ENCODE results near the gene SF3A2. TPM values are rescaled to one million over a fixed set of nuclear protein-coding genes. Genes with fewer than 3 reads are reported as not detected.

Gene SF3A2
- total RNA-seq, 1 donor from 2014 or later = 37.6 TPM

GRCh38 chr19:2289714-2290435 lies 53.3 kb downstream of the SF3A2 start:
- peaks cover 10 to 29% (median 28%) of the 10 kb centered on the region in 3 donors for H3K4me1 ChIP-seq (ENCODE audit: control insufficient read depth in 3 of 3, insufficient read depth in 3 of 3, low read length in 3 of 3)
- H3K9me3 ChIP-seq (ENCODE audit: control insufficient read depth in 3 of 3, low read length in 3 of 3) = no peaks in the 10 kb centered on the region
- peaks cover 49 to 71% (median 68%) of the 10 kb centered on the region in 3 donors for H3K27me3 ChIP-seq (ENCODE audit: control insufficient read depth in 3 of 3, insufficient read depth in 3 of 3, low read length in 3 of 3)
- H3K36me3 ChIP-seq (ENCODE audit: control insufficient read depth in 3 of 3, insufficient read depth in 3 of 3, low read length in 3 of 3) = no peaks in the 10 kb centered on the region
- H3K27ac ChIP-seq (ENCODE audit: low read depth, low read length) = no peak overlapping the region
- peak overlapping the region in 1 of 3 donors; percentile 33 for H3K9ac ChIP-seq (ENCODE audit: low read depth in 1 of 3, low read length in 3 of 3)
- H3K4me3 ChIP-seq (ENCODE audit: low read length in 3 of 3) = peak overlapping the region in 2 of 3 donors; percentile 35 to 46

- H3K9me3 ChIP-seq (ENCODE audit: control insufficient read depth in 3 of 3, low read length in 3 of 3) = no peaks in the 10 kb centered on the region
- peaks cover 14 to 35% (median 32%) of the 10 kb centered on the region in 3 donors for H3K4me1 ChIP-seq (ENCODE audit: control insufficient read depth in 3 of 3, insufficient read depth in 3 of 3, low read length in 3 of 3)
- no peak overlapping the region for H3K27ac ChIP-seq (ENCODE audit: low read depth, low read length)
- H3K36me3 ChIP-seq (ENCODE audit: control insufficient read depth in 3 of 3, insufficient read depth in 3 of 3, low read length in 3 of 3) = no peaks in the 10 kb centered on the region
- peaks cover 49 to 72% (median 69%) of the 10 kb centered on the region in 3 donors for H3K27me3 ChIP-seq (ENCODE audit: control insufficient read depth in 3 of 3, insufficient read depth in 3 of 3, low read length in 3 of 3)
- peak overlapping the region in 2 of 3 donors; percentile 35 to 46 for H3K4me3 ChIP-seq (ENCODE audit: low read length in 3 of 3)
- no peak overlapping the region for H3K9ac ChIP-seq (ENCODE audit: low read depth in 1 of 3, low read length in 3 of 3)
Measured at GRCh38 chr19:2290441-2291184, 54.0 kb downstream of the SF3A2 start.

GRCh38 chr19:2291185-2291751 lies 54.6 kb downstream of the SF3A2 start:
- no peak overlapping the region for H3K27ac ChIP-seq (ENCODE audit: low read depth, low read length)
- peaks cover 14 to 40% (median 32%) of the 10 kb centered on the region in 3 donors for H3K4me1 ChIP-seq (ENCODE audit: control insufficient read depth in 3 of 3, insufficient read depth in 3 of 3, low read length in 3 of 3)

GRCh38 chr19:2294687-2295335 lies 58.2 kb downstream of the SF3A2 start:
- H3K4me1 ChIP-seq (ENCODE audit: control insufficient read depth in 3 of 3, insufficient read depth in 3 of 3, low read length in 3 of 3) = peaks cover 14 to 35% (median 30%) of the 10 kb centered on the region in 3 donors
- H3K36me3 ChIP-seq (ENCODE audit: control insufficient read depth in 3 of 3, insufficient read depth in 3 of 3, low read length in 3 of 3) = no peaks in the 10 kb centered on the region
- peak overlapping the region in 2 of 3 donors; percentile 52 to 63 for H3K4me3 ChIP-seq (ENCODE audit: low read length in 3 of 3)
- H3K27me3 ChIP-seq (ENCODE audit: control insufficient read depth in 3 of 3, insufficient read depth in 3 of 3, low read length in 3 of 3) = peaks cover 26 to 37% (median 36%) of the 10 kb centered on the region in 3 donors
- H3K27ac ChIP-seq (ENCODE audit: low read depth, low read length) = peak overlapping the region; percentile 76
- peak overlapping the region in 2 of 3 donors; percentile 62 to 65 for H3K9ac ChIP-seq (ENCODE audit: low read depth in 1 of 3, low read length in 3 of 3)
- no peaks in the 10 kb centered on the region for H3K9me3 ChIP-seq (ENCODE audit: control insufficient read depth in 3 of 3, low read length in 3 of 3)

More at GRCh38 chr19:2291185-2291751, 54.6 kb downstream of the SF3A2 start:
- Histone ChIP-seq H3K4me3 (ENCODE audit: low read length in 3 of 3) (peak overlapping the region in 2 of 3 donors; percentile 21 to 22), H3K36me3 (ENCODE audit: control insufficient read depth in 3 of 3, insufficient read depth in 3 of 3, low read length in 3 of 3) (no peaks in the 10 kb centered on the region), H3K9me3 (ENCODE audit: control insufficient read depth in 3 of 3, low read length in 3 of 3) (no peaks in the 10 kb centered on the region), H3K27me3 (ENCODE audit: control insufficient read depth in 3 of 3, insufficient read depth in 3 of 3, low read length in 3 of 3) (peaks cover 49 to 68% (median 63%) of the 10 kb centered on the region in 3 donors), H3K9ac (ENCODE audit: low read depth in 1 of 3, low read length in 3 of 3) (no peak overlapping the region)

- Histone ChIP-seq H3K4me1 (ENCODE audit: control insufficient read depth in 3 of 3, insufficient read depth in 3 of 3, low read length in 3 of 3) (peaks cover 13 to 22% (median 19%) of the 10 kb centered on the region in 3 donors), H3K36me3 (ENCODE audit: control insufficient read depth in 3 of 3, insufficient read depth in 3 of 3, low read length in 3 of 3) (no peaks in the 10 kb centered on the region), H3K27me3 (ENCODE audit: control insufficient read depth in 3 of 3, insufficient read depth in 3 of 3, low read length in 3 of 3) (peaks cover 13 to 30% (median 30%) of the 10 kb centered on the region in 3 donors), H3K27ac (ENCODE audit: low read depth, low read length) (no peak overlapping the region), H3K4me3 (ENCODE audit: low read length in 3 of 3) (no peak overlapping the region), H3K9me3 (ENCODE audit: control insufficient read depth in 3 of 3, low read length in 3 of 3) (no peaks in the 10 kb centered on the region), H3K9ac (ENCODE audit: low read depth in 1 of 3, low read length in 3 of 3) (no peak overlapping the region)
Measured at GRCh38 chr19:2296141-2296540, 59.5 kb downstream of the SF3A2 start.

Small RNAs within 50 kb of the gene (small RNA-seq; reads per million reads assigned to genes)
- 0.12 reads per million for gene MIR1227

Other genes starting within 250 kb of the SF3A2 start
- gene BTBD2, start 221.1 kb upstream of the SF3A2 start, total RNA-seq = 28.7 TPM
- gene MKNK2, start 185.6 kb upstream of the SF3A2 start, total RNA-seq = 32.4 TPM
- gene MOB3A, start 140.5 kb upstream of the SF3A2 start, total RNA-seq = 12.0 TPM
- gene IZUMO4, start 139.9 kb upstream of the SF3A2 start, total RNA-seq = 2.1 TPM
- 33.4 TPM for gene AP3D1, start 85.3 kb upstream of the SF3A2 start, total RNA-seq
- 5.7 TPM for gene DOT1L, start 72.9 kb upstream of the SF3A2 start, total RNA-seq
- 63.2 TPM for gene PLEKHJ1, start 495 bp upstream of the SF3A2 start, total RNA-seq
- 0.52 TPM for gene AMH, start 12.5 kb downstream of the SF3A2 start, total RNA-seq
- 79.3 TPM for gene JSRP1, start 19.6 kb downstream of the SF3A2 start, total RNA-seq
- gene PEAK3, start 45.4 kb downstream of the SF3A2 start, total RNA-seq = not detected
- not detected for gene LINGO3, start 71.3 kb downstream of the SF3A2 start, total RNA-seq
- 49.1 TPM for gene LSM7, start 91.8 kb downstream of the SF3A2 start, total RNA-seq
- gene SPPL2B, start 91.9 kb downstream of the SF3A2 start, total RNA-seq = 11.0 TPM
- gene TMPRSS9, start 123.4 kb downstream of the SF3A2 start, total RNA-seq = under 0.01 TPM
- gene TIMM13, start 190.8 kb downstream of the SF3A2 start, total RNA-seq = 29.7 TPM
- gene LMNB2, start 220.1 kb downstream of the SF3A2 start, total RNA-seq = 52.7 TPM
- gene GADD45B, start 239.3 kb downstream of the SF3A2 start, total RNA-seq = 5.7 TPM